HepG2 (cell line): ENCODE data around the gene TTC32. TPM values are rescaled to one million over a fixed set of nuclear protein-coding genes. Genes with fewer than 3 reads are reported as not detected.

Experiments used
- ATAC-seq: fragments of 200-7000 bp; cut with Tn5 transposase; 3 replicates; pipeline ENCODE4 v1.9.1; 2020; ENCODE audit warnings: mild to moderate bottlenecking, moderate library complexity
- BruUV-seq: library from RNA; stranded (reverse); fragments of 400-500 nt; replicated peaks from 2 replicates; lab custom pipeline; 2021; lab: Mats Ljungman, UMichigan
- CTCF ChIA-PET: fragments of 300-600 bp; formaldehyde crosslinking; extraction: SDS; loops from one replicate; lab custom pipeline; 2021; ENCODE audit warnings: low total read pairs, inconsistent platforms, low intra/inter-chr PET ratio; lab: Yijun Ruan, JAX
- POLR2A ChIA-PET: fragments of 350-600 bp; sonication (Branson Sonifier 250); formaldehyde crosslinking; loops from one replicate; lab custom pipeline; 2020; ENCODE audit warnings: antibody characterized with exemption, inconsistent platforms; lab: Yijun Ruan, JAX
- DNase-seq: peaks from one replicate; pipeline ENCODE4 v3.0.0-alpha.2; 2015; ENCODE audit warnings: low spot score
- FAIRE-seq: peaks from 3 replicates; lab custom pipeline; 2011; peaks lifted over from hg19 to GRCh38; lab: Jason Lieb, UNC
- H2AFZ ChIP-seq: one replicate; pipeline ENCODE4 v1.6.1; 2011; ENCODE audit warnings: low read length, inconsistent platforms
- H3K27ac ChIP-seq: fragments of 300-600 bp; 3 replicates; pipeline ENCODE4 v1.8.0; 2011; ENCODE audit warnings: mixed run types, mild to moderate bottlenecking, mixed read lengths, low read length, inconsistent platforms; ENCODE audit not compliant: insufficient read depth; ENCODE audit errors: extremely low read length
- H3K27me3 ChIP-seq, 2 experiments: fragments of 200-600 bp in 1 of 2; 2 replicates in 1 of 2; 3 replicates in 1 of 2; pipeline versions ENCODE4 v1.6.0 to v1.8.0; 2011; ENCODE audit warnings: low read length in 2 of 2, mild to moderate bottlenecking in 2 of 2, moderate library complexity in 2 of 2, inconsistent platforms in 1 of 2; ENCODE audit not compliant: insufficient read depth in 2 of 2, control insufficient read depth in 1 of 2
- H3K36me3 ChIP-seq, 2 experiments: fragments of 200-600 bp in 1 of 2; replicated peaks in 1 of 2; 2 replicates in 1 of 2; 3 replicates in 1 of 2; pipeline versions ENCODE4 v1.5.1 to v1.8.0; 2011; ENCODE audit warnings: low read length in 2 of 2, inconsistent platforms in 1 of 2; ENCODE audit not compliant: insufficient read depth in 2 of 2, control insufficient read depth in 1 of 2
- H3K4me1 ChIP-seq: 2 replicates; pipeline ENCODE4 v1.5.1; 2012; ENCODE audit warnings: low read length, inconsistent platforms; ENCODE audit not compliant: insufficient read depth
- H3K4me2 ChIP-seq: 2 replicates; pipeline ENCODE4 v1.6.0; 2011; ENCODE audit warnings: low read depth, low read length, inconsistent platforms
- H3K4me3 ChIP-seq, 3 experiments: fragments of 200-600 bp in 1 of 3; sonication (generic), shearing (Covaris generic) in 1 of 3; replicated peaks in 1 of 3; 2 replicates each; pipeline ENCODE4 v1.5.1; 2011 to 2016; ENCODE audit warnings: low read length in 3 of 3, inconsistent platforms in 2 of 3, low read depth in 2 of 3, mild to moderate bottlenecking in 2 of 3, control low read depth in 1 of 3, mixed read lengths in 1 of 3; ENCODE audit not compliant: insufficient read depth in 1 of 3
- H3K79me2 ChIP-seq: one replicate; pipeline ENCODE4 v1.6.1; 2011; ENCODE audit warnings: low read length, inconsistent platforms; ENCODE audit not compliant: insufficient read depth
- H3K9ac ChIP-seq: 2 replicates; pipeline ENCODE4 v1.6.0; 2011; ENCODE audit warnings: mild to moderate bottlenecking, low read depth, low read length, inconsistent platforms; ENCODE audit not compliant: insufficient read depth
- H3K9me3 ChIP-seq: 2 replicates; pipeline ENCODE4 v1.5.1; 2012; ENCODE audit warnings: mild to moderate bottlenecking, low read length
- H4K20me1 ChIP-seq: 2 replicates; pipeline ENCODE4 v1.6.0; 2011; ENCODE audit warnings: inconsistent platforms, mild to moderate bottlenecking, low read length, moderate library complexity; ENCODE audit not compliant: insufficient read depth
- ADNP ChIP-seq: sonication (generic); formaldehyde crosslinking; IDR thresholded peaks from 2 replicates; pipeline ENCODE4 v1.4.0; 2020; ENCODE audit warnings: missing genetic modification reagents
- CENPX ChIP-seq: sonication (generic); formaldehyde crosslinking; IDR thresholded peaks from 2 replicates; pipeline ENCODE4 v1.9.0; 2021; ENCODE audit warnings: mild to moderate bottlenecking, missing genetic modification reagents, moderate library complexity
- DMAP1 ChIP-seq: IDR thresholded peaks from 2 replicates; pipeline ENCODE4 v1.6.1; 2016
- DNMT1 ChIP-seq: sonication (generic); formaldehyde crosslinking; IDR thresholded peaks from 2 replicates; pipeline ENCODE4 v1.5.1; 2020; ENCODE audit warnings: mild to moderate bottlenecking, missing genetic modification reagents
- GABPB1 ChIP-seq: IDR thresholded peaks from 2 replicates; pipeline ENCODE4 v1.6.1; 2016; ENCODE audit warnings: mild to moderate bottlenecking, missing genetic modification reagents, moderate library complexity, missing compliant biosample characterization
- HHEX ChIP-seq: IDR thresholded peaks from 2 replicates; pipeline ENCODE4 v1.6.1; 2016; ENCODE audit warnings: control low read depth
- MLLT10 ChIP-seq: sonication (generic); formaldehyde crosslinking; IDR thresholded peaks from 2 replicates; pipeline ENCODE4 v1.4.0; 2020; ENCODE audit warnings: missing genetic modification reagents
- NFRKB ChIP-seq: fragments of 450-650 bp; IDR thresholded peaks from 2 replicates; pipeline ENCODE4 v1.6.1; 2017
- RFX3 ChIP-seq: IDR thresholded peaks from 2 replicates; pipeline ENCODE4 v1.6.1; 2016; ENCODE audit warnings: missing biosample characterization, missing genetic modification reagents
- SIN3B ChIP-seq: fragments of 150-350 bp; IDR thresholded peaks from 2 replicates; pipeline ENCODE4 v1.6.1; 2014; ENCODE audit warnings: low read length
- ZBTB1 ChIP-seq: sonication (generic); formaldehyde crosslinking; IDR thresholded peaks from 2 replicates; pipeline ENCODE4 v1.4.0; 2020; ENCODE audit warnings: missing genetic modification reagents, borderline replicate concordance
- ZNF816 ChIP-seq: sonication (generic); formaldehyde crosslinking; IDR thresholded peaks from 2 replicates; pipeline ENCODE4 v1.8.0; 2022; ENCODE audit warnings: missing genetic modification reagents, mild to moderate bottlenecking, borderline replicate concordance
- WGBS: methylation state at CpG from one replicate; pipeline ENCODE4 v1.1.6; 2017; ENCODE audit warnings: low lambda C conversion rate; 5-methylcytosine and 5-hydroxymethylcytosine counted together
- in situ Hi-C: cut with HindIII; loops from 2 replicates; pipeline ENCODE4 v1.10.0; 2017; ENCODE audit warnings: low pct_unique_long_range_greater_than_20kb; ENCODE audit not compliant: extremely low pct_ligation_motif_present
- intact Hi-C: fragments of 100-400 bp; cut with micrococcal nuclease; formaldehyde crosslinking; loops from one replicate; pipeline ENCODE4 v1.10.0; 2022; ENCODE audit not compliant: unreplicated experiment
- polyA plus RNA-seq, 8 experiments: library from polyadenylated mRNA; depleted of rRNA in 3 of 8; stranded (reverse) in 7 of 8; unstranded in 1 of 8; fragments of >200 nt; fragmentation: Illumina TruSeq in 4 of 8; extraction: Trizol in 4 of 8; gene quantifications; 2 replicates each; pipeline versions ENCODE4 v1.2.1 to v1.2.3, GENCODE V29; 2011 to 2016; ENCODE audit warnings: low read depth in 4 of 8, missing spikeins in 1 of 8, mixed read lengths in 1 of 8; ENCODE audit not compliant: insufficient read depth in 1 of 8
- total RNA-seq, 5 experiments: library from RNA; depleted of rRNA; stranded (reverse); fragments of >200 nt; fragmentation: Illumina TruSeq; extraction: Trizol; gene quantifications; 2 replicates each; pipeline ENCODE4 v1.2.3, GENCODE V29; 2016; ENCODE audit warnings: low read depth in 1 of 5
- TF ChIP-seq, protein P1 (sequence below): sonication (generic); formaldehyde crosslinking; conservative IDR thresholded peaks from 2 replicates; pipeline ENCODE4 v1.8.0; 2022; ENCODE audit warnings: mild to moderate bottlenecking, moderate library complexity, missing genetic modification reagents
- TF ChIP-seq, protein P2 (sequence below): sonication (generic); formaldehyde crosslinking; IDR thresholded peaks from 2 replicates; pipeline ENCODE4 v1.5.1; 2020; ENCODE audit warnings: mild to moderate bottlenecking, missing genetic modification reagents, borderline replicate concordance
- TF ChIP-seq, protein P3 (sequence below): sonication (generic); formaldehyde crosslinking; IDR thresholded peaks from 2 replicates; pipeline ENCODE4 v1.5.1; 2020; ENCODE audit warnings: mild to moderate bottlenecking, missing genetic modification reagents, moderate library complexity
- TF ChIP-seq, protein P4 (sequence below): sonication (generic); formaldehyde crosslinking; IDR thresholded peaks from 2 replicates; pipeline ENCODE4 v1.4.0; 2020; ENCODE audit warnings: missing genetic modification reagents, borderline replicate concordance

TTC32 gene
- total and polyA plus RNA-seq, 2 of the 13 experiments (the other 11 are each of a cell fraction or from before 2014, with no cell fraction given), result 21.6 to 38.3 TPM

DNA sequence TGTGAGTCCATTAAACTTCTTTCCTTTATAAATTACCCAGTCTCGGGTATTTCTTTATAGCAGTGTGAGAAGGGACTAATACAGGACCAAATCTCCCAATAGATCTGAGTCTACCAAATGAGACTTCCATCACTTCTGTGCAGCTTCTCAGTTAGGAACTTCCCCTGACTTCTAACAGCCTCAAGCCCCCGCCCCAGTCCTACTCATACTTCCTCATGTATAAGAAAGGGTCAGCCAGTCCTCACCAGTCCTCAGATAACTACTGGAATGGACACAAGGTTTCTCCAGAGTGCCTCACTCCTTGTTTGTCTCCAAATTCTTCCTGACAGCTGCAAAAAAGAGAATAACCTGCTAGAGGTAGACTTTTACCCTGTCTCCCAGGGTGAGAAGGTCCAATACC lies 19.5 kb downstream of the TTC32 start:
- ChIA-PET POLR2A (no interaction called here), CTCF (no interaction called here)
- Histone ChIP-seq H3K4me1 (no peaks in the 10 kb centered on the region), H4K20me1 (no peaks in the 10 kb centered on the region), H3K36me3 (no peaks in the 10 kb centered on the region), H3K4me2 (no peak overlapping the region), H3K4me3 (no peak overlapping the region), H3K9me3 (no peaks in the 10 kb centered on the region), H3K9ac (no peak overlapping the region), H3K27me3 (no peaks in the 10 kb centered on the region), H3K79me2 (no peaks in the 10 kb centered on the region), H3K27ac (no peak overlapping the region), H2AFZ (no peak overlapping the region)
- FAIRE-seq (no peak), ATAC-seq (no peak), DNase-seq (no peak)
- intact Hi-C loops, result no loop called here
- in situ Hi-C loops, result no loop called here
- WGBS, result 22% methylated on average over 2 of the region's 2 CpGs
- BruUV-seq, result no TSS peak
- TF ChIP-seq, protein P1, sequence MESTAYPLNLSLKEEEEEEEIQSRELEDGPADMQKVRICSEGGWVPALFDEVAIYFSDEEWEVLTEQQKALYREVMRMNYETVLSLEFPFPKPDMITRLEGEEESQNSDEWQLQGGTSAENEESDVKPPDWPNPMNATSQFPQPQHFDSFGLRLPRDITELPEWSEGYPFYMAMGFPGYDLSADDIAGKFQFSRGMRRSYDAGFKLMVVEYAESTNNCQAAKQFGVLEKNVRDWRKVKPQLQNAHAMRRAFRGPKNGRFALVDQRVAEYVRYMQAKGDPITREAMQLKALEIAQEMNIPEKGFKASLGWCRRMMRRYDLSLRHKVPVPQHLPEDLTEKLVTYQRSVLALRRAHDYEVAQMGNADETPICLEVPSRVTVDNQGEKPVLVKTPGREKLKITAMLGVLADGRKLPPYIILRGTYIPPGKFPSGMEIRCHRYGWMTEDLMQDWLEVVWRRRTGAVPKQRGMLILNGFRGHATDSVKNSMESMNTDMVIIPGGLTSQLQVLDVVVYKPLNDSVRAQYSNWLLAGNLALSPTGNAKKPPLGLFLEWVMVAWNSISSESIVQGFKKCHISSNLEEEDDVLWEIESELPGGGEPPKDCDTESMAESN (CRISPR knock-in tag), result no peak
- TF ChIP-seq MLLT10 (CRISPR knock-in tag) (no peak), SIN3B (no peak), CENPX (CRISPR knock-in tag) (no peak), GABPB1 (CRISPR knock-in tag) (no peak), ZNF816 (CRISPR knock-in tag) (no peak), HHEX (no peak), NFRKB (no peak), ADNP (no peak), DMAP1 (CRISPR knock-in tag) (no peak), RFX3 (no peak), DNMT1 (no peak), ZBTB1 (no peak)
- TF ChIP-seq, protein P2, sequence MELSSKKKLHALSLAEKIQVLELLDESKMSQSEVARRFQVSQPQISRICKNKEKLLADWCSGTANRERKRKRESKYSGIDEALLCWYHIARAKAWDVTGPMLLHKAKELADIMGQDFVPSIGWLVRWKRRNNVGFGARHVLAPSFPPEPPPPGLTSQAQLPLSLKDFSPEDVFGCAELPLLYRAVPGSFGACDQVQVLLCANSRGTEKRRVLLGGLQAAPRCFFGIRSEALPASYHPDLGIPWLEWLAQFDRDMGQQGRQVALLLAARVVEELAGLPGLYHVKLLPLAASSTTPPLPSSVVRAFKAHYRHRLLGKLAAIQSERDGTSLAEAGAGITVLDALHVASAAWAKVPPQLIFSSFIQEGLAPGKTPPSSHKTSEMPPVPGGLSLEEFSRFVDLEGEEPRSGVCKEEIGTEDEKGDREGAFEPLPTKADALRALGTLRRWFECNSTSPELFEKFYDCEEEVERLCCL (CRISPR knock-in tag), result no peak
- TF ChIP-seq, protein P3, sequence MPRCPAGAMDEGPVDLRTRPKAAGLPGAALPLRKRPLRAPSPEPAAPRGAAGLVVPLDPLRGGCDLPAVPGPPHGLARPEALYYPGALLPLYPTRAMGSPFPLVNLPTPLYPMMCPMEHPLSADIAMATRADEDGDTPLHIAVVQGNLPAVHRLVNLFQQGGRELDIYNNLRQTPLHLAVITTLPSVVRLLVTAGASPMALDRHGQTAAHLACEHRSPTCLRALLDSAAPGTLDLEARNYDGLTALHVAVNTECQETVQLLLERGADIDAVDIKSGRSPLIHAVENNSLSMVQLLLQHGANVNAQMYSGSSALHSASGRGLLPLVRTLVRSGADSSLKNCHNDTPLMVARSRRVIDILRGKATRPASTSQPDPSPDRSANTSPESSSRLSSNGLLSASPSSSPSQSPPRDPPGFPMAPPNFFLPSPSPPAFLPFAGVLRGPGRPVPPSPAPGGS (CRISPR knock-in tag), result no peak
- TF ChIP-seq, protein P4, sequence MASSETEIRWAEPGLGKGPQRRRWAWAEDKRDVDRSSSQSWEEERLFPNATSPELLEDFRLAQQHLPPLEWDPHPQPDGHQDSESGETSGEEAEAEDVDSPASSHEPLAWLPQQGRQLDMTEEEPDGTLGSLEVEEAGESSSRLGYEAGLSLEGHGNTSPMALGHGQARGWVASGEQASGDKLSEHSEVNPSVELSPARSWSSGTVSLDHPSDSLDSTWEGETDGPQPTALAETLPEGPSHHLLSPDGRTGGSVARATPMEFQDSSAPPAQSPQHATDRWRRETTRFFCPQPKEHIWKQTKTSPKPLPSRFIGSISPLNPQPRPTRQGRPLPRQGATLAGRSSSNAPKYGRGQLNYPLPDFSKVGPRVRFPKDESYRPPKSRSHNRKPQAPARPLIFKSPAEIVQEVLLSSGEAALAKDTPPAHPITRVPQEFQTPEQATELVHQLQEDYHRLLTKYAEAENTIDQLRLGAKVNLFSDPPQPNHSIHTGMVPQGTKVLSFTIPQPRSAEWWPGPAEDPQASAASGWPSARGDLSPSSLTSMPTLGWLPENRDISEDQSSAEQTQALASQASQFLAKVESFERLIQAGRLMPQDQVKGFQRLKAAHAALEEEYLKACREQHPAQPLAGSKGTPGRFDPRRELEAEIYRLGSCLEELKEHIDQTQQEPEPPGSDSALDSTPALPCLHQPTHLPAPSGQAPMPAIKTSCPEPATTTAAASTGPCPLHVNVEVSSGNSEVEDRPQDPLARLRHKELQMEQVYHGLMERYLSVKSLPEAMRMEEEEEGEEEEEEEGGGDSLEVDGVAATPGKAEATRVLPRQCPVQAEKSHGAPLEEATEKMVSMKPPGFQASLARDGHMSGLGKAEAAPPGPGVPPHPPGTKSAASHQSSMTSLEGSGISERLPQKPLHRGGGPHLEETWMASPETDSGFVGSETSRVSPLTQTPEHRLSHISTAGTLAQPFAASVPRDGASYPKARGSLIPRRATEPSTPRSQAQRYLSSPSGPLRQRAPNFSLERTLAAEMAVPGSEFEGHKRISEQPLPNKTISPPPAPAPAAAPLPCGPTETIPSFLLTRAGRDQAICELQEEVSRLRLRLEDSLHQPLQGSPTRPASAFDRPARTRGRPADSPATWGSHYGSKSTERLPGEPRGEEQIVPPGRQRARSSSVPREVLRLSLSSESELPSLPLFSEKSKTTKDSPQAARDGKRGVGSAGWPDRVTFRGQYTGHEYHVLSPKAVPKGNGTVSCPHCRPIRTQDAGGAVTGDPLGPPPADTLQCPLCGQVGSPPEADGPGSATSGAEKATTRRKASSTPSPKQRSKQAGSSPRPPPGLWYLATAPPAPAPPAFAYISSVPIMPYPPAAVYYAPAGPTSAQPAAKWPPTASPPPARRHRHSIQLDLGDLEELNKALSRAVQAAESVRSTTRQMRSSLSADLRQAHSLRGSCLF, result no peak
